SK-N-MC (cell line): Measurements from ENCODE around the gene CDC42EP5.

Experiments used
- EZH2 ChIP-seq: fragments of 200-600 bp; sonication (generic); IDR thresholded peaks from one replicate; pipeline ENCODE4 v1.6.1; 2017; ENCODE audit warnings: antibody characterized with exemption
- FOXP2 ChIP-seq: optimal IDR thresholded peaks from 2 replicates; pipeline ENCODE3; 2011; ENCODE audit warnings: mild to moderate bottlenecking, moderate library complexity; ENCODE audit not compliant: insufficient read depth; ENCODE audit errors: extremely low read length, control extremely low read depth

- TF ChIP-seq EZH2 (no peak), FOXP2 (no peak)
Observed at GRCh38 chr19:54444737-54445136, 28.4 kb downstream of the CDC42EP5 start.
